Measurements from ENCODE around the gene DMAP1. TPM values are rescaled to one million over a fixed set of nuclear protein-coding genes. Genes with fewer than 3 reads are reported as not detected.
A peak's percentile ranks its signal among the peaks of the same experiment; 100 is the strongest.

Gene DMAP1
- total and polyA plus RNA-seq, 2 experiments from 2014 or later = 32.6 to 40.0 TPM

GRCh38 chr1:44261962-44262361 lies 48.7 kb downstream of the DMAP1 start:
- H3K9me3 Mint-ChIP-seq = no peaks in the 10 kb centered on the region
- H3K4me1 Mint-ChIP-seq = peaks cover 75% of the 10 kb centered on the region
- Histone ChIP-seq H2AFZ (no peak overlapping the region), H3K4me2 (peak overlapping the region; percentile 18), H3K36me3 (ENCODE audit: insufficient read depth) (no peaks in the 10 kb centered on the region), H4K20me1 (replicated peaks; ENCODE audit: insufficient read depth) (peaks cover 7% of the 10 kb centered on the region), H3K4me1 (ENCODE audit: insufficient read depth) (peaks cover 24% of the 10 kb centered on the region), H3K27me3 (ENCODE audit: insufficient read depth) (no peaks in the 10 kb centered on the region), H3K9me2 (ENCODE audit: insufficient read depth) (no peaks in the 10 kb centered on the region), H3K27ac (ENCODE audit: low read depth) (peak overlapping the region; percentile 32; the same call in 1 of the 2 replicates), H3F3A (replicated peaks; ENCODE audit: low read depth) (no peaks in the 10 kb centered on the region), H3K4me3 (no peak overlapping the region), H3K79me2 (replicated peaks; ENCODE audit: insufficient read depth) (peaks cover 3% of the 10 kb centered on the region; the same call in 1 of the 2 replicates)
- H3K4me3 Mint-ChIP-seq = no peak overlapping the region; the same call in 2 of the 3 replicates
- ATAC-seq = no peak
- peaks cover 16% of the 10 kb centered on the region for H3K27me3 Mint-ChIP-seq (ENCODE audit: insufficient read depth, low read depth, poor library complexity)
- no peak for TF ChIP-seq EZH2phosphoT487 (IDR thresholded peaks at IDR 0.05; ENCODE audit: unreplicated experiment)
- TF ChIP-seq JUNB (IDR thresholded peaks at IDR 0.05; ENCODE audit: unreplicated experiment) = no peak
- no peak for TF ChIP-seq POLR2AphosphoS5 (IDR thresholded peaks at IDR 0.05; ENCODE audit: low read depth)
- TF ChIP-seq CTCF (conservative IDR thresholded peaks at IDR 0.05; ENCODE audit: low read depth in 2 of 2) = no peak
- TF ChIP-seq CREB1 (CRISPR knock-in tag; IDR thresholded peaks at IDR 0.05; ENCODE audit: low read depth) = no peak
- no peak for TF ChIP-seq ZNF331 (CRISPR knock-in tag; IDR thresholded peaks at IDR 0.05; ENCODE audit: low read depth)
- TF ChIP-seq STAT1 (IDR thresholded peaks at IDR 0.05; ENCODE audit: unreplicated experiment) = no peak
- TF ChIP-seq ZNF462 (CRISPR knock-in tag; IDR thresholded peaks at IDR 0.05) = no peak
- TF ChIP-seq NANOG (IDR thresholded peaks at IDR 0.05; ENCODE audit: borderline replicate concordance) = no peak
- no peak for TF ChIP-seq ZNF114 (CRISPR knock-in tag; IDR thresholded peaks at IDR 0.05)
- no peak for TF ChIP-seq REST (IDR thresholded peaks at IDR 0.05; ENCODE audit: unreplicated experiment)
- no peak for TF ChIP-seq ETS1 (IDR thresholded peaks at IDR 0.05)
- no peak for TF ChIP-seq EZH2 (IDR thresholded peaks at IDR 0.05; ENCODE audit: low read depth, unreplicated experiment)
- no peaks in the 10 kb centered on the region; the same call in 2 of the 3 replicates for H3K36me3 Mint-ChIP-seq (ENCODE audit: low read depth)
- H3K27ac Mint-ChIP-seq = no peak overlapping the region; the same call in 1 of the 2 replicates
- no peak for DNase-seq (ENCODE audit: low spot score)

Measured in GM23338 (cell line).